NB4 (cell line): Measurements from ENCODE around the gene POLR2E.

ENCODE experiments used
- DNase-seq: peaks from one replicate; pipeline ENCODE4 v3.0.0; 2010; ENCODE audit warnings: low read depth
- H3K4me3 ChIP-seq: one replicate; pipeline ENCODE4 v1.5.1; 2011; ENCODE audit warnings: mild to moderate bottlenecking, low read depth, low read length, moderate library complexity
- MYC ChIP-seq: IDR thresholded peaks from 2 replicates; pipeline ENCODE4 v1.6.1; 2011; ENCODE audit warnings: low read depth, low read length
- POLR2A ChIP-seq: IDR thresholded peaks from 2 replicates; pipeline ENCODE4 v1.6.1; 2011; ENCODE audit warnings: mild to moderate bottlenecking; ENCODE audit not compliant: insufficient read length; ENCODE audit errors: extremely low read depth
- TF ChIP-seq, protein P1 (sequence below): IDR thresholded peaks from 2 replicates; pipeline ENCODE4 v1.6.1; 2011; ENCODE audit warnings: low read depth, low read length
- TF ChIP-seq, protein P2 (sequence below): IDR thresholded peaks from one replicate; pipeline ENCODE4 v1.5.1; 2012; ENCODE audit warnings: low read depth, low read length

POLR2E gene

DNA sequence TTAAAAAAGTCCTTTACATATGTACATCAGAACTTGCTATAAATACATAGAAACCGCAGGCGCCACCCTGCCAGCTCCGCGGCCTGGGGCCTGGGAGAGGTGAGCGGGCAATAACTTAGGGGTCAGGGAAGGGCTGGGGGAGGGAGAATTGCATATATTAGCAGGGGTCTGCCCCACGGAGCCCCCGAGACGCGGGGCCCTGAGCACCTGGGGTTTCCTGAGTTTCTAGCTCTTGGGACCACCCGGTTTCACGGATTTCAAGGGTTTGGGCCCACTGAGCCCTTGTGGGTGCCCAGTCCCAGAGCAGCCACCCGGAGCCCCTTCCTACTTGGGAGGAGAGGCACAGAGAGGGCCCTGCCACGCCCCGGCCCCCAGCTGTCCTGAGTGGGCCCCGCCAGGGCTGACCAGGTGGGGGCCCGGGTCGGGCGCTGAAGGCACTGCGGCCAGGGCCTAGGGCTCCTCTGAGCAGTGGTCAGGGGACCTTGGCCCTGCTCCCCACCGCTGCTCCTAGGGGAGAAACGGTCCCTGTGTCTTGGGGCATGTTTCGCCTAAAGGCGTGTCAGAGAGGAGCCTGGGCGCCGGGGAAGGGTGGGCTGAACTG lies 12.6 kb upstream of the POLR2E start:
- DNase-seq: no peak
- TF ChIP-seq POLR2A: no peak
- TF ChIP-seq, protein P1, sequence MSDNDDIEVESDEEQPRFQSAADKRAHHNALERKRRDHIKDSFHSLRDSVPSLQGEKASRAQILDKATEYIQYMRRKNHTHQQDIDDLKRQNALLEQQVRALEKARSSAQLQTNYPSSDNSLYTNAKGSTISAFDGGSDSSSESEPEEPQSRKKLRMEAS: no peak
- TF ChIP-seq, protein P2, sequence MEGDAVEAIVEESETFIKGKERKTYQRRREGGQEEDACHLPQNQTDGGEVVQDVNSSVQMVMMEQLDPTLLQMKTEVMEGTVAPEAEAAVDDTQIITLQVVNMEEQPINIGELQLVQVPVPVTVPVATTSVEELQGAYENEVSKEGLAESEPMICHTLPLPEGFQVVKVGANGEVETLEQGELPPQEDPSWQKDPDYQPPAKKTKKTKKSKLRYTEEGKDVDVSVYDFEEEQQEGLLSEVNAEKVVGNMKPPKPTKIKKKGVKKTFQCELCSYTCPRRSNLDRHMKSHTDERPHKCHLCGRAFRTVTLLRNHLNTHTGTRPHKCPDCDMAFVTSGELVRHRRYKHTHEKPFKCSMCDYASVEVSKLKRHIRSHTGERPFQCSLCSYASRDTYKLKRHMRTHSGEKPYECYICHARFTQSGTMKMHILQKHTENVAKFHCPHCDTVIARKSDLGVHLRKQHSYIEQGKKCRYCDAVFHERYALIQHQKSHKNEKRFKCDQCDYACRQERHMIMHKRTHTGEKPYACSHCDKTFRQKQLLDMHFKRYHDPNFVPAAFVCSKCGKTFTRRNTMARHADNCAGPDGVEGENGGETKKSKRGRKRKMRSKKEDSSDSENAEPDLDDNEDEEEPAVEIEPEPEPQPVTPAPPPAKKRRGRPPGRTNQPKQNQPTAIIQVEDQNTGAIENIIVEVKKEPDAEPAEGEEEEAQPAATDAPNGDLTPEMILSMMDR: no peak
- no peak for TF ChIP-seq MYC
- no peak overlapping the region for H3K4me3 ChIP-seq

DNA sequence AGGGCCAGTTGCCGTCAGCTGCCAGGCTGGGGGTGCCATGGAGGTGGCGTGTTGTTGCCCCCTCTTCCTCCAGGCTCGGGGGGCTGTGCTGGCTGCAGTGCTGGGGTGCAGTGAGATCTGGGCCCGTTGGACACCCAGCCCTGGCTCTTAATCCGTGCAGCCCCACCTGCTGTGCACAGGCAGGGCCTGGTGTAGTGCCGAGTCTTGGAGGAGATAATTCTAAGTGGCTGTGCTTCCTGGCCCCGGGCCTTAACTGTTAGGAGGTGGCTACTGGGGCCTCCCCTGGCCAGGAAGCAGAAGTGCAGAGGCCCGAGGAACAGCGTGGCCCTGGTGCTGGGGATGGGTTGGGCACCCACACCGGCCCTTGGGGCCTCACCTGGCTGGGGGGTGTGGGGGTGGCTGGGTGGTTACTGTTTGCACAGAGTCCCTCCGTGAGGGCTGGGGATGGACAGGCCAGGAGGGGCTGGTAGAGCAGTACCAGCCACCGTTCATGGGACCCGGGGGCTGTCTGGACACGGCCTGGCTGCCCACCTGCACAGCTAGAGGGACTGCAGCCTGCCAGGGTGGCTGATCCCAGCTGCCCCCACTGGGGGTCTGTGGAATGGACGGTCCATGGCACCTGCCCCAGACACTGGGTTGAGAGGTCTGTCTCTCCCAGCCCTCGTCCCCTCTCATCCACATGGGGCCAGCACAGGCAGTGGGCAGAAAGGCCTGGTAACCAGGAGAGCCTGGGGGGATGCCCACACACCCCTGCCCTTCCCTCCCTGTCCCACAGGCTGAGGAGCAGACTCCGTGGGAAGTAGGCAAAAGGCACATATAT lies 11.9 kb upstream of the POLR2E start:
- DNase-seq: peak; percentile 37
- H3K4me3 ChIP-seq: no peak overlapping the region
- TF ChIP-seq, protein P2: no peak
- no peak for TF ChIP-seq POLR2A
- TF ChIP-seq, protein P1: no peak
- no peak for TF ChIP-seq MYC

DNA sequence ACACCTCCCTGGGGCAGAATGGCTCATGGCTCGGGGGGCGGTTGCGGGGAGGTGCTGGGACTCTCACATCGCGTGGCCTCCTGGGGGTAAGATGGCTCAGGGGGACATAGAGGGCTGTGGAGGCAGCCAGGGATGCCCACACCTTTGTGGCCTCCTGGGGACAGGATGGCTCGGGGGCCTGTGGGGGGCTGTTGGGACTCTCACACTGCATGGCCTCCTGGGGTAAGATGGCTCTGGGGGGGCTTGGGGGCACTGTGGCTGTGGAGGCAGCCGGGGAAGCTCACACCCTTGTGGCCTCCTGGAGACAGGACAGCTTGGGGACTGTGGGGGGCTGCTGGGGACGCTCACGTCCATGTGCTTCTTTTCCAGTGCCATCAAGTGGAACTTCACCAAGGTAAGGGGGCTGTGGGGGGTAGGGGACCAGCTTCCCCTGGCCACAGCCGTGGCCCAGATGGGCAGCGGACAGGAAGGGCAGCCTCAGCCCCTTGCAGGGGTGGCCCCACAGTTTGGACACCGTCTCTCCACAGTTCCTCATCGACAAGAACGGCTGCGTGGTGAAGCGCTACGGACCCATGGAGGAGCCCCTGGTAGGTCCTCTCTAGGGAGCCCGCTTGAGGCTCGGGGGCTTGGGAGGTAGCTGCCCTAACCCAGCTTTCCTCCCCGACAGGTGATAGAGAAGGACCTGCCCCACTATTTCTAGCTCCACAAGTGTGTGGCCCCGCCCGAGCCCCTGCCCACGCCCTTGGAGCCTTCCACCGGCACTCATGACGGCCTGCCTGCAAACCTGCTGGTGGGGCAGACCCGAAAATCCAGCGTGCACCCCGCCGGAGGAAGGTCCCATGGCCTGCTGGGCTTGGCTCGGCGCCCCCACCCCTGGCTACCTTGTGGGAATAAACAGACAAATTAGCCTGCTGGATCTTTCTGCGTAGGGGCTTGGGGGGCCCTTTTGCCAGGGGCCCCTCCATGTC lies 11.0 kb upstream of the POLR2E start:
- TF ChIP-seq POLR2A: no peak
- TF ChIP-seq, protein P1: no peak
- TF ChIP-seq, protein P2: no peak
- TF ChIP-seq MYC: no peak
- DNase-seq: no peak
- H3K4me3 ChIP-seq: no peak overlapping the region

DNA sequence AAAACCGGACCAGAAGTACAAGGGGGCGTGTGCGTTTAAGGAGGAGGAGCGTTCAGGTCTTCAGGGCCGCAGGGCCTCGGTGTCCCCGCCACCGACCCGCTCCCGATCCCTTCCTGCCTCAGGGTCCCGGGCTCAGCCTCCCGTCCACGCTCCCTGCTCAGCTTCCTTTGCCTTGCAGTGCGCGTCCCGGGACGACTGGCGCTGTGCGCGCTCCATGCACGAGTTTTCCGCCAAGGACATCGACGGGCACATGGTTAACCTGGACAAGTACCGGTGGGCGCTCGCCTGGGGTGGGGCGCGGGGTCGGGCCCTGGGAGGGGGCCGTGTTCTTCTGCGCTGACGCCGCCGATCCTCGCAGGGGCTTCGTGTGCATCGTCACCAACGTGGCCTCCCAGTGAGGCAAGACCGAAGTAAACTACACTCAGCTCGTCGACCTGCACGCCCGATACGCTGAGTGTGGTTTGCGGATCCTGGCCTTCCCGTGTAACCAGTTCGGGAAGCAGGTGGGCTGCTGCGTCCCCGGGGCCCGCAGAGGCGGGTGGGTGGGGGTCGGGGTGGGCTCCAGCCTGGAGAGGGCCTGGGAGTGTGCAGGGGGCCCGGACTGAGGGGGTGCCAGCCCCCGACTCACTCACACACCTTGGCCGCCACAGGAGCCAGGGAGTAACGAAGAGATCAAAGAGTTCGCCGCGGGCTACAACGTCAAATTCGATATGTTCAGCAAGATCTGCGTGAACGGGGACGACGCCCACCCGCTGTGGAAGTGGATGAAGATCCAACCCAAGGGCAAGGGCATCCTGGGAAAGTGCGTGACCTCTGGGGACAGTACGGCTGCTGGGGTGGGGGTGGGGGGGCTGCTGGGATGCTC lies 10.1 kb upstream of the POLR2E start:
- TF ChIP-seq, protein P2: no peak
- TF ChIP-seq, protein P1: no peak
- TF ChIP-seq POLR2A (no peak), MYC (no peak)
- peak overlapping the region; percentile 57 for H3K4me3 ChIP-seq
- peak; percentile 31 for DNase-seq

DNA sequence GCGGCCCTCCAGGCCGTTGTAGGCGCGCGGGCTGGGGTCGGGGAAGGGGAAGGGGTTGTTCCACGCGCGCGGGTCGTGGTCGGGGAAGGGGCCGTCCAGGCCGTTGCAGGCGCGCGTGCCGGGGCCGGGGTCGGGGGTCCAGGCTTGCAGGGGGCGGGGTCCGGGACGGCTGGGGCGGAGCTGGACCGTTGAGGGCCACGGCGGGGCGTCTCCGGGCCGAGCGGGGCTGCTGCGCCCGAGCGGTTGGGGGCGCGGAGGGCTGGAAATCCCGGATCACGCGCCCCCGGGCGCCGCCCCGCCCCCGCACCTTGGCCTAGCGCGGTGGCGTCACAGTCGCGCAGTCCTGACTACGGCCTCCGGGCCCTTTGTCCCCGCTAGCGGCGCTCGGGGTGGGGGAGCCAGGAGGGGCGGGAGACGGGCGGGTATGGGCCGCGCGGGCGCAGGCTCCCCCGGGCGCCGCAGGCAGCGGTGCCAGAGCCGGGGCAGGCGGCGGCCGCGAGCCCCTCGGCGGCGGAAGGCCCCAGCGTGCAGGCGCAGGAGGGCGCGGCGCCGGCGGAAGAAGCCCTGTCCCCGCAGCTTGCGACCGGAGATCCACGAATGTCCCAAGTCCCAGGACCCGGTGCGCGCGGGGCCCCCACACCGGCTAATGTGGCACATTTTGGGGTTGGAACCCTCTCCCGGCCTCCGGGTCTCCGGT lies 9.3 kb upstream of the POLR2E start:
- peak overlapping the region; percentile 57 for H3K4me3 ChIP-seq
- TF ChIP-seq, protein P2: no peak
- TF ChIP-seq MYC: no peak
- TF ChIP-seq, protein P1: no peak
- no peak for TF ChIP-seq POLR2A
- DNase-seq: peak; percentile 76
